Neuronal stem cell (in vitro differentiated cells): ENCODE results near the gene ATP5PD.

ENCODE experiments used
- DNase-seq: peaks from one replicate; pipeline ENCODE4 v3.0.0-alpha.2; 2013; ENCODE audit warnings: low spot score
- H2AFZ ChIP-seq: one replicate; pipeline ENCODE4 v1.6.1; 2013; ENCODE audit warnings: mild to moderate bottlenecking, low read length, inconsistent platforms
- H2AK5ac ChIP-seq: 2 replicates; pipeline ENCODE4 v1.6.1; 2013; ENCODE audit warnings: low read depth, mild to moderate bottlenecking, inconsistent platforms, low read length, moderate library complexity, mixed read lengths
- H2BK120ac ChIP-seq: 2 replicates; pipeline ENCODE4 v1.6.1; 2013; ENCODE audit warnings: low read depth, mild to moderate bottlenecking, inconsistent platforms, low read length, moderate library complexity, mixed read lengths
- H2BK12ac ChIP-seq: one replicate; pipeline ENCODE4 v1.6.1; 2013; ENCODE audit warnings: low read length, inconsistent platforms
- H2BK15ac ChIP-seq: 2 replicates; pipeline ENCODE4 v1.6.1; 2013; ENCODE audit warnings: mild to moderate bottlenecking, low read length, inconsistent platforms, mixed read lengths
- H2BK5ac ChIP-seq: one replicate; pipeline ENCODE4 v1.6.1; 2013; ENCODE audit warnings: inconsistent platforms, mild to moderate bottlenecking, low read length, moderate library complexity
- H3K14ac ChIP-seq: one replicate; pipeline ENCODE4 v1.6.1; 2013; ENCODE audit warnings: low read length, inconsistent platforms
- H3K18ac ChIP-seq: 2 replicates; pipeline ENCODE4 v1.6.1; 2013; ENCODE audit warnings: low read length, inconsistent platforms
- H3K23ac ChIP-seq: 2 replicates; pipeline ENCODE4 v1.6.1; 2013; ENCODE audit warnings: low read depth, mild to moderate bottlenecking, mixed read lengths, low read length, inconsistent platforms; ENCODE audit not compliant: poor library complexity
- H3K27ac ChIP-seq: replicated peaks from 3 replicates; pipeline ENCODE4 v1.5.1; 2013; ENCODE audit warnings: low read length, inconsistent platforms
- H3K27me3 ChIP-seq, 3 experiments: 2 replicates each; pipeline ENCODE4 v1.6.1; 2013; ENCODE audit warnings: low read length in 3 of 3, mild to moderate bottlenecking in 2 of 3, inconsistent platforms in 1 of 3, low read depth in 1 of 3, mixed read lengths in 1 of 3, moderate library complexity in 1 of 3; ENCODE audit not compliant: control insufficient read depth in 3 of 3, insufficient read depth in 3 of 3
- H3K36me3 ChIP-seq, 2 donors: replicated peaks in 1 of 2; 2 replicates each; pipeline ENCODE4 v1.6.1; 2013; ENCODE audit warnings: low read length in 2 of 2; ENCODE audit not compliant: control insufficient read depth in 2 of 2, insufficient read depth in 2 of 2
- H3K4ac ChIP-seq: 2 replicates; pipeline ENCODE4 v1.6.1; 2013; ENCODE audit warnings: inconsistent platforms, mild to moderate bottlenecking, low read length, moderate library complexity
- H3K4me1 ChIP-seq, 2 donors: 1 replicate in 1 of 2; 2 replicates in 1 of 2; pipeline ENCODE4 v1.6.1; 2013; ENCODE audit warnings: low read length in 2 of 2, low read depth in 1 of 2; ENCODE audit not compliant: control insufficient read depth in 2 of 2, insufficient read depth in 1 of 2
- H3K4me2 ChIP-seq: one replicate; pipeline ENCODE4 v1.6.1; 2013; ENCODE audit warnings: mild to moderate bottlenecking, low read length, inconsistent platforms; ENCODE audit not compliant: insufficient read depth, poor library complexity, severe bottlenecking
- H3K4me3 ChIP-seq, 2 donors: 2 replicates each; pipeline ENCODE4 v1.5.1; 2013; ENCODE audit warnings: low read length in 2 of 2, mild to moderate bottlenecking in 2 of 2, inconsistent platforms in 1 of 2, moderate library complexity in 1 of 2
- H3K79me1 ChIP-seq: one replicate; pipeline ENCODE4 v1.6.1; 2013; ENCODE audit warnings: low read depth, mild to moderate bottlenecking, inconsistent platforms, low read length, moderate library complexity
- H3K9ac ChIP-seq: one replicate; pipeline ENCODE4 v1.6.1; 2013; ENCODE audit warnings: mild to moderate bottlenecking, low read depth, low read length, inconsistent platforms; ENCODE audit not compliant: poor library complexity
- H3K9me3 ChIP-seq, 2 donors: replicated peaks in 1 of 2; 2 replicates each; pipeline versions ENCODE3 to v1.6.1; 2013; ENCODE audit warnings: low read length in 2 of 2, mild to moderate bottlenecking in 2 of 2, inconsistent platforms in 1 of 2, low read depth in 1 of 2, mixed read lengths in 1 of 2, moderate library complexity in 1 of 2; ENCODE audit not compliant: control insufficient read depth in 2 of 2, insufficient read depth in 1 of 2
- H4K8ac ChIP-seq: one replicate; pipeline ENCODE4 v1.6.1; 2013; ENCODE audit warnings: low read depth, mild to moderate bottlenecking, inconsistent platforms, low read length, moderate library complexity
- H4K91ac ChIP-seq: one replicate; pipeline ENCODE4 v1.6.1; 2013; ENCODE audit warnings: low read length, low read depth, mild to moderate bottlenecking, inconsistent platforms; ENCODE audit not compliant: poor library complexity
- WGBS, 2 donors: extraction: QIAGEN DNeasy Blood & Tissue Kit; methylation state at CpG; one replicate each; pipeline ENCODE4 v1.1.7; 2013; ENCODE audit warnings: missing lambda C conversion rate in 2 of 2, mixed read lengths in 1 of 2; ENCODE audit not compliant: insufficient read length in 2 of 2, insufficient replicate concordance in 1 of 2; ENCODE audit errors: extremely low coverage in 2 of 2; 5-methylcytosine and 5-hydroxymethylcytosine counted together

Gene ATP5PD

GRCh38 chr17:75064460-75064859 is 17.7 kb upstream of the ATP5PD start:
- H3K4me3 ChIP-seq = no peak overlapping the region
- no peak overlapping the region for H2BK12ac ChIP-seq
- WGBS, 2 donors = no CpG with 5 or more reads among the region's 8 CpGs

GRCh38 chr17:75064040-75064439 is 17.3 kb upstream of the ATP5PD start:
- no peak overlapping the region for H4K8ac ChIP-seq
- no peak overlapping the region for H3K23ac ChIP-seq
- H3K4me1 ChIP-seq = no peaks in the 10 kb centered on the region
- H3K27me3 ChIP-seq = no peaks in the 10 kb centered on the region
- no peak overlapping the region for H2BK12ac ChIP-seq
- no peaks in the 10 kb centered on the region for H3K9me3 ChIP-seq
- no peak overlapping the region for H3K18ac ChIP-seq
- H3K4me2 ChIP-seq = no peak overlapping the region
- H4K91ac ChIP-seq = no peak overlapping the region
- no peak overlapping the region for H2BK5ac ChIP-seq
- no peaks in the 10 kb centered on the region for H3K79me1 ChIP-seq
- DNase-seq = no peak
- H2BK120ac ChIP-seq = no peak overlapping the region
- H2BK15ac ChIP-seq = no peak overlapping the region
- no peak overlapping the region for H3K9ac ChIP-seq
- no peak overlapping the region for H3K4ac ChIP-seq
- H3K14ac ChIP-seq = no peak overlapping the region
- peaks cover 44 to 66% of the 10 kb centered on the region in 2 donors for H3K36me3 ChIP-seq
- no peak overlapping the region for H2AFZ ChIP-seq
- no peak overlapping the region for H2AK5ac ChIP-seq
- H3K27ac ChIP-seq = no peak overlapping the region
- no peak overlapping the region for H3K4me3 ChIP-seq
- WGBS, 2 donors = no CpG with 5 or more reads among the region's 11 CpGs

More at GRCh38 chr17:75064460-75064859, 17.7 kb upstream of the ATP5PD start:
- Histone ChIP-seq H3K9ac (no peak overlapping the region), H4K91ac (no peak overlapping the region), H2AK5ac (no peak overlapping the region), H2BK120ac (no peak overlapping the region), H3K14ac (no peak overlapping the region), H2BK5ac (no peak overlapping the region), H3K4me1 (no peaks in the 10 kb centered on the region), H2AFZ (no peak overlapping the region), H3K27ac (no peak overlapping the region), H3K23ac (no peak overlapping the region), H3K4me2 (no peak overlapping the region), H3K18ac (no peak overlapping the region), H3K27me3 (no peaks in the 10 kb centered on the region), H3K36me3 (peaks cover 42 to 62% of the 10 kb centered on the region in 2 donors), H3K79me1 (no peaks in the 10 kb centered on the region), H3K4ac (no peak overlapping the region), H3K9me3 (no peaks in the 10 kb centered on the region), H2BK15ac (no peak overlapping the region), H4K8ac (no peak overlapping the region)
- DNase-seq = no peak

- Histone ChIP-seq H2AFZ (no peak overlapping the region), H2BK15ac (no peak overlapping the region), H3K36me3 (peaks cover 44 to 66% of the 10 kb centered on the region in 2 donors), H2AK5ac (no peak overlapping the region), H3K4me3 (no peak overlapping the region), H3K4ac (no peak overlapping the region), H3K23ac (no peak overlapping the region), H3K9me3 (no peaks in the 10 kb centered on the region), H2BK12ac (no peak overlapping the region), H2BK5ac (no peak overlapping the region), H3K18ac (no peak overlapping the region), H3K27ac (no peak overlapping the region), H4K8ac (no peak overlapping the region), H3K4me2 (no peak overlapping the region), H3K9ac (no peak overlapping the region), H4K91ac (no peak overlapping the region), H3K4me1 (no peaks in the 10 kb centered on the region), H3K79me1 (no peaks in the 10 kb centered on the region), H3K14ac (no peak overlapping the region), H3K27me3 (no peaks in the 10 kb centered on the region), H2BK120ac (no peak overlapping the region)
- no CpG with 5 or more reads among the region's 3 CpGs for WGBS, 2 donors
- no peak for DNase-seq
Observed at GRCh38 chr17:75063626-75064025, 16.9 kb upstream of the ATP5PD start.

- no peak overlapping the region for H2AFZ ChIP-seq
- no peak overlapping the region for H2AK5ac ChIP-seq
Observed at GRCh38 chr17:75063201-75063600, 16.4 kb upstream of the ATP5PD start.

More at GRCh38 chr17:75063201-75063600, 16.4 kb upstream of the ATP5PD start:
- Histone ChIP-seq H3K36me3 (peaks cover 44 to 66% of the 10 kb centered on the region in 2 donors), H2BK12ac (no peak overlapping the region), H3K14ac (no peak overlapping the region), H3K23ac (no peak overlapping the region), H2BK120ac (no peak overlapping the region), H4K8ac (no peak overlapping the region), H2BK15ac (no peak overlapping the region), H3K27ac (no peak overlapping the region), H3K27me3 (no peaks in the 10 kb centered on the region), H3K4me2 (no peak overlapping the region), H4K91ac (no peak overlapping the region), H3K79me1 (no peaks in the 10 kb centered on the region), H3K9me3 (no peaks in the 10 kb centered on the region), H3K9ac (no peak overlapping the region), H3K18ac (no peak overlapping the region), H3K4me3 (no peak overlapping the region), H3K4me1 (no peaks in the 10 kb centered on the region), H3K4ac (no peak overlapping the region), H2BK5ac (no peak overlapping the region)
- WGBS, 2 donors = no CpG with 5 or more reads among the region's 13 CpGs
- DNase-seq = no peak
